ENCODE results near the gene CLIP1.

The CLIP1 gene

DNA sequence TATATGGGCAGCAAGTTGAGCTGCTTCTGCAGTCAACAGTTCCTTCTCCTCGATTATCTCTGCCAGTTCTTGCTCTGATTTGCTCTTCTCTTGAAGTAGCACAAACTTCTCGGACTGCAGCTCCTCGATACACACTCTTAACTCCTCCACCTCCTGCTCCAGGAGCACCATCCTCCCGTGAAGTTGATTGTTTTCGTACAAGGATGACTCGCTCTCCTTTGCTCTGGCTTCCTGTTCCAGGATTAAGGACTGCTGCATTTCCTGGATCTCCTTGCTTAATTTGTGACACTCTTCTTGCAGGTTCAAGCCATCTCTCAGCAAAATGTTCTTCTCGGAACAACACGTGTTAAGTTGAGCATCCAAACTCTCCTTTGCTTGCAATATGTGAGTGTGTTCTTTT lies 100.0 kb downstream of the CLIP1 start:
- no peaks in the 10 kb centered on the region for H4K20me1 ChIP-seq (ENCODE audit: insufficient read depth, low read length)
- H3K9ac ChIP-seq (ENCODE audit: low read length) = no peak overlapping the region
- TF ChIP-seq CTCF (IDR thresholded peaks at IDR 0.05; ENCODE audit: low read depth, low read length) = no peak
- TF ChIP-seq EZH2phosphoT487 (IDR thresholded peaks at IDR 0.05; ENCODE audit: low read depth) = no peak
- H2AFZ ChIP-seq (ENCODE audit: low read depth, low read length) = no peak overlapping the region
- H3K4me1 ChIP-seq (ENCODE audit: low read length) = no peaks in the 10 kb centered on the region
- no peak overlapping the region for H3K4me3 ChIP-seq (ENCODE audit: low read length)
- H3K9me3 ChIP-seq (ENCODE audit: insufficient read depth, low read length) = no peaks in the 10 kb centered on the region
- no peak overlapping the region for H3K27ac ChIP-seq (ENCODE audit: low read length)
- H3K36me3 ChIP-seq (replicated peaks; ENCODE audit: low read depth, low read length) = peaks cover 10% of the 10 kb centered on the region
- H3K27me3 ChIP-seq (ENCODE audit: low read depth, low read length) = no peaks in the 10 kb centered on the region
- H3K4me2 ChIP-seq (ENCODE audit: low read length) = no peak overlapping the region
- no peaks in the 10 kb centered on the region for H3K79me2 ChIP-seq (ENCODE audit: low read length)

- Histone ChIP-seq H3K9ac (ENCODE audit: low read length) (no peak overlapping the region), H2AFZ (ENCODE audit: low read depth, low read length) (no peak overlapping the region), H4K20me1 (ENCODE audit: insufficient read depth, low read length) (no peaks in the 10 kb centered on the region), H3K79me2 (ENCODE audit: low read length) (no peaks in the 10 kb centered on the region), H3K4me1 (ENCODE audit: low read length) (no peaks in the 10 kb centered on the region), H3K27me3 (ENCODE audit: low read depth, low read length) (no peaks in the 10 kb centered on the region), H3K4me3 (ENCODE audit: low read length) (no peak overlapping the region), H3K36me3 (replicated peaks; ENCODE audit: low read depth, low read length) (peaks cover 8% of the 10 kb centered on the region), H3K9me3 (ENCODE audit: insufficient read depth, low read length) (no peaks in the 10 kb centered on the region), H3K27ac (ENCODE audit: low read length) (no peak overlapping the region), H3K4me2 (ENCODE audit: low read length) (no peak overlapping the region)
- TF ChIP-seq CTCF (IDR thresholded peaks at IDR 0.05; ENCODE audit: low read depth, low read length) = no peak
- no peak for TF ChIP-seq EZH2phosphoT487 (IDR thresholded peaks at IDR 0.05; ENCODE audit: low read depth)
Measured at GRCh38 chr12:122318607-122319605, 103.6 kb downstream of the CLIP1 start.

- Histone ChIP-seq H3K27ac (ENCODE audit: low read length) (no peak overlapping the region), H3K4me2 (ENCODE audit: low read length) (no peak overlapping the region), H4K20me1 (ENCODE audit: insufficient read depth, low read length) (no peaks in the 10 kb centered on the region), H3K79me2 (ENCODE audit: low read length) (no peaks in the 10 kb centered on the region), H3K4me3 (ENCODE audit: low read length) (no peak overlapping the region), H3K4me1 (ENCODE audit: low read length) (no peaks in the 10 kb centered on the region), H2AFZ (ENCODE audit: low read depth, low read length) (no peak overlapping the region), H3K9ac (ENCODE audit: low read length) (no peak overlapping the region), H3K27me3 (ENCODE audit: low read depth, low read length) (no peaks in the 10 kb centered on the region), H3K36me3 (replicated peaks; ENCODE audit: low read depth, low read length) (peaks cover 15% of the 10 kb centered on the region), H3K9me3 (ENCODE audit: insufficient read depth, low read length) (no peaks in the 10 kb centered on the region)
- TF ChIP-seq CTCF (IDR thresholded peaks at IDR 0.05; ENCODE audit: low read depth, low read length) (no peak), EZH2phosphoT487 (IDR thresholded peaks at IDR 0.05; ENCODE audit: low read depth) (no peak)
Measured at GRCh38 chr12:122312926-122313325, 109.5 kb downstream of the CLIP1 start.

- Histone ChIP-seq H3K9ac (ENCODE audit: low read length) (no peak overlapping the region), H3K4me2 (ENCODE audit: low read length) (no peak overlapping the region)
- TF ChIP-seq CTCF (IDR thresholded peaks at IDR 0.05; ENCODE audit: low read depth, low read length) = no peak
- no peak for TF ChIP-seq EZH2phosphoT487 (IDR thresholded peaks at IDR 0.05; ENCODE audit: low read depth)
Measured at GRCh38 chr12:122311696-122312095, 110.8 kb downstream of the CLIP1 start.

More at GRCh38 chr12:122311696-122312095, 110.8 kb downstream of the CLIP1 start:
- Histone ChIP-seq H3K36me3 (replicated peaks; ENCODE audit: low read depth, low read length) (peaks cover 20% of the 10 kb centered on the region), H3K27ac (ENCODE audit: low read length) (no peak overlapping the region), H2AFZ (ENCODE audit: low read depth, low read length) (no peak overlapping the region), H3K79me2 (ENCODE audit: low read length) (no peaks in the 10 kb centered on the region), H3K4me1 (ENCODE audit: low read length) (no peaks in the 10 kb centered on the region), H3K9me3 (ENCODE audit: insufficient read depth, low read length) (no peaks in the 10 kb centered on the region), H3K27me3 (ENCODE audit: low read depth, low read length) (no peaks in the 10 kb centered on the region), H4K20me1 (ENCODE audit: insufficient read depth, low read length) (no peaks in the 10 kb centered on the region), H3K4me3 (ENCODE audit: low read length) (no peak overlapping the region)
